GM21717 (cell line): Measurements from ENCODE around the gene TMEM126B.
A peak's percentile ranks its signal among the peaks of the same experiment; 100 is the strongest.
"Not testable (repeated sequence)": the region's sequence is repeated elsewhere in the genome, so short reads cannot be mapped to it uniquely, and the experiment has no call there.

Source experiments
- ATAC-seq: cut with Tn5 transposase; IDR thresholded peaks from one replicate; pipeline ENCODE4 v1.9.1; 2021; ENCODE audit warnings: mild to moderate bottlenecking, moderate library complexity; ENCODE audit not compliant: unreplicated experiment

The TMEM126B gene

DNA sequence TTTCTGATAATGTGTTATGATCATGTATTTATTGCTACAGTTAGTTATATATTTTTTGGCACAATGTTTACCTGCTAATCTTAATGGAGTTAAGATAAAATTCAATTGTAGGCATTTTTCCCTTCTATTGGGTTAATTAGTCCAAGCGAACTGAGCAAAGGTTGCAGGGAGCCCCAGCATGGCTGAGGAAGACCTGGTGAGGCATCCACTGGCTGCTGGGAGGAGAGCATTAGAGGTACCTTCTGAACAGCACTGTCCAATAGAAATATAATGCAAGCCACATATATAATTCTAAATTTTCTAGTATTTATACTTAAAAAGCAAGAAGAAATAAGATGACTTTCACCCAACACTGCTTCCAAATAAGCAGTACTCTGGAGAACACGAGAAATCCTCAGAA lies 18.7 kb downstream of the TMEM126B start:
- ATAC-seq: no peak

DNA sequence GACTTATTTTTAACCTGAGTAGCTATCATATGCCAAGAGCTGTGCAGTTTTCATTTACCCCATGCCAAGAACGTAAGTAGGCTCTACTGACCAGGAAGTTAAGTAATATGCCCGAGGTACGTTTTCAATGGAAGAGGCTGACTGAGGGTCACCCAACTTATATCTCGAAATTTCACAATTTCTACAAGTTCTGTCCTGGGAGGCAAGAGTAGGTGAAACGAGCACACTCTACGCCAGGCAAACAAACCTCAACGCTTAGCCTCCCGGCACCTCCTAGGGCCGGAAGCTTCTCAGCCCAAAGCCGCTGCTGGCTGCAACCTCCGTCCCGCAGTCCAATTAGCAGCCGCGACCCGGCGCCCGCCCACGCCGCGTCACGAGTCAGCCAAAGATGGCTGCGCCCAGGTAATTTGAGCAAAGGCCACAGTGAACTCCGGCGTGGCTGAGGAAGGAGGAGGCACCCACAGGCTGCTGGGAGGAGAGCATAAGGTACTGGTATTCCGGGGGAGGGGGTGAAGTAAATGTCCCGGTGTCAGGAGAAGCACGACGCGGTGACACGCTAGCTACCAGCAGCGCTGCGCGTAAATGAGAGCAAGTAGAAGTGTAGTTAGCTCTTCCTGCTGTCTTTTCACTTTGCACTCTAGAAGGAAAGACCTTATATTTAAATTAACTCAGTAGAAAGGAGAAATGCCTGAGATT lies 19.4 kb downstream of the TMEM126B start, which contains the start of gene TMEM126A:
TSS of gene TMEM126A (plus strand) at position 364 of the 696 bp plus-strand sequence. CDS start 2,289 bp downstream, outside the sequence.
- peak; percentile 99 for ATAC-seq

DNA sequence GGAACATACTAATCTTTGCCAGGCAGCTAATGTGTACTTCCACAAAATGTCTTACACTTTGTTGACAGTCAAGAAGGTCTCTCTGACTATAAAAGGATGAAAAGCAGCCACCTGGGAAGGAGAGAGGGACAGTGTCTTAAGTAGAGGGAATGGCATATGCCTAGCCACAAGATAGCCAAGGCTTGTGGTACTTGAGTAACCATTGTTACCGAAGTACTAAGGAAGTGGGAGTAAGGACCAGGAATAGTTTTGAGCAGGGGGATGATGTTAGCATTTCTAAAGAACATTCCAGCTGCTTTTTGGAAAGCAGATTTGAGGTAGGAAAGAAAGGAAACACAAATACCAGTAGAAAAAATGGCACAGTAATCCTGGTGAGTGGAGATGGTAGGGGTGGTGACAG lies 22.7 kb downstream of the TMEM126B start:
- ATAC-seq: no peak

DNA sequence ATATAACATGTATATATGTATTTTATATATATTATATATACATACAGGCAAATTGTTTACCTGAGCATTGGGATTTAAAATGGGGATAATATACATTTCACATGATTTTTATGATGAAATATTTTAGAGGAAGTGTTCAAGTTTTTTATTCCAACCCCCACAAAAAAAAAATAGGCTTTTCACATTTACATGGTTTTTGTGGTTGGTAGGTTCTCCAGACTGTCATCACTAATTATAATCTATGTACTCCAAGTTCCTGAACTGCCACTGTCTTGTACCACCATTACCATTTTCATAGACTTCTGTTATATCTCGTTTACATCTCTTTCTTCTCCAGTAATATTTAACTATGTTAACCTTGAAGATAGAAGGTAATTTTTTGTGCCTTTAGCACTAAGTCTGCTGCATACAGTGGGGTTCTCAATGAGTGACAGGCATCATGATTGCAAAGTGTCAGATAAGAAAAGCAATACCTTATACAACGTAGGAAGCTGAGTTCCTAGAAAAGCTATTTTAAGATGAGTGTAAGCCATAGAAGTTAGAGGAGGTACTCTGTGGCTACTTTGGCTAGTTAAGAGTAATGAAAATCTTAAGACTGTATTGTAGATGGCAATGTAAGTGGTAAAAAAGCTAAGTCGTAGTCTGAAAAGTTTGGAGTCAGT lies 24.5 kb downstream of the TMEM126B start:
- ATAC-seq: no peak

DNA sequence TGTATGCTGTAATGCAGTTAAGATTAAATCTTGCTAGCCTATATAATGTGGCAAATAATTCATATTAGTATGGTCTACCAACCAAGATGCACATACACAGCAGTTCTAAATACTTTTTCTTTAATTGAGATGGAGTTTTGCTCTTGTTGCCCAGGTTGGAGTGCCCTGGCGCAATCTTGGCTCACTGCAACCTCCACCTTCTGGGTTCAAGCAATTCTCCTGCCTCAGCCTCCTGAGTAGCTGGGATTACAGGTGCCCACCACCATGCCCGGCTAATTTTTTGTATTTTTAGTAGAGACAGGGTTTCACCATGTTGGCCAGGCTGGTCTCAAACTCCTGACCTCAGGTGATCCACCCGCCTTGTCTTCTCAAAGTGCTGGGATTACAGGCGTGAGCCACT lies 25.9 kb downstream of the TMEM126B start:
- ATAC-seq: not testable (repeated sequence)

DNA sequence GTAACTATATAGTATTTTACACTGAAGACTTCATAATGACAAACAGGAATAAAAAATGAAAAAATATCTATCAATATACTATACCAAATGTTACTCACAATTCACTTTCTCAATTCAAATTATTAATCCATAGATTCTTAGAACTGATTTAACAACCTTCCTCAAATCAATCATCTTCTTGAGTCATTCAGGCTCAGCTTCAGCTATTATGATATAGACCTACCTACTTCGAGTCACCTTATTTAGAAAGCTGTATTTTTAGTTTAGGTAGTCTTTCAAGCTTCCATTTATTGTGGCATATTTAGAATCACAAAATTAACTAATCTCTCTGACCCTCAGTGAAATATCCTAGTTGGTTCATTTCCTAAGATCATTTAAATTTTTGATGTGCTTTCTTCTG lies 28.4 kb downstream of the TMEM126B start:
- no peak for ATAC-seq

DNA sequence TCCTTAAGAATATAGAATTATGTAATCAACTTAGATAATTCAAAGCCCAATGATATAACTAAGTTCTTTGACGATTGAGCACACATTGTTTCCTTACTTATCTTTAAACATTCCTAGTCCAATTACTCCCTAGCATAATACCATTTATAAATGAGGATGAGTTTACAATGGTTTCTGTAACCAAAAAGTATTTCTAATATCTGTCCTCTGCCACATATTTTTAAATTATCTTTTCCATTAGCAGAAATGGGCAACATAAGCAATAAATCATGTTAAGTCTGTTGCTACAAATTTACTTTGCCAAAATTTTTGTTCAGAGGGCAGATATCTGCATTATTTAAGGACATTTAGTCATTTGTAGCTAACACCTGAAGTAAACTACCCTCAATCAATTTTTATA lies 29.8 kb downstream of the TMEM126B start:
- ATAC-seq: no peak

DNA sequence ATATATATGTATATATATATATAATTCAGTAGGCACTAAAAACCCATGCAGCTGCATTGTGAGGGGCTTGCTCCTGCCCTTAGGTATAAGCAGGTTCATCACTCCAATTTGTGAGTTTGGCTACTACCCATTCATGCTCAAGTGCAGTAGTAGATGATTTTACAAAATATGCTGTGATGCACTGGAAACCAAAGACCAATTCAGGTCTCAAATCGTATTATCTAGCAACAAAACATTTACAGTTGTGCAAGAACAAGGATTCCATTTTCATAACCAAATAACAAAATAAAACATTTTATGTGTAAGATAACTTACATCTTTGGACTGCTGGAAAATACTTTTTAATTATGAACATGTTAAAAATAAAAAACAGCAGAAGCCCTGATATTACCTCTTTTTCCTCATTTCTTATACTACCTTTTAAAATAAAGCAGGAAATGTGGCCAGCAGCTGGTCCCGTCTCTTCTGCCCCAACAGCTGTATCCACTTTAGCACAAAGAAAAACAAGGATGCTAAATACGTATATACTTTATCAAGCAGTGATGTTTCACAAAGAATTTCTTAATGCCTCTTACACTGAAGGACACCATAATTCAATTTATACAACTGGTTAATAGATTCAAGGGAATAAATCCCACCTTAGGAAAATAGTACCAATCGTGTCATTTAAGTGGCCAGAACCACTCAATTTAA lies 33.7 kb downstream of the TMEM126B start:
- ATAC-seq: no peak

DNA sequence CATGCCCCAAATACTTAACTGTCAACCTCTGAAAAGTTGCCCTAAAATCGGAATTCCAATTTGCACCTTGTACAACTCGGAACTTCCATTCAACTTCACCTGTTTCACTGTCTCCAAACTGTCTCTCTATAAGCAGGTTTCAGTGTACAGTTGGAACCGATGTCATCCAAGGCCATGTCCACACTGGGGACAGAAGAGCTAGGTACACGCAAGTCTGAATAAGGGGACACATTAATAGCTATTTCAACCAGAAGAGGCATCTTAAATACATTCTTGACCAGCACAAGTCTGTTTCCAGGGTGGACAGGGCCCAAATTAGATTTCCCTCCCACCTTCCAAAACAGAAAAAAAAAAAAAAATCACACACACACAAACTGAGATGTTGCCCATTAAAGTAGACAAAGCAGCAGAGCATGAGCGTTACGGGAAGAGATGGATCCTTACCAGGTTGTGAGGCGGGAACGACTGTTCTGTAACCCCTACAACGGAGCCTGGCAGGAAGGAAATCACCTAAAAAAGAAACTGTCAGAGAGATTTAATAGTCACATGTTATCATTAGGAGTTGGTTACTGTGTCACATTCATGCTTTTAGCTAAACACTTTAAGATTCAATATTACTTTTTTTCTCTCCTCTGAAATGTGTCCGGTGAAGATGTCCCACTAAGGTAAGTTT lies 34.8 kb downstream of the TMEM126B start:
- no peak for ATAC-seq

DNA sequence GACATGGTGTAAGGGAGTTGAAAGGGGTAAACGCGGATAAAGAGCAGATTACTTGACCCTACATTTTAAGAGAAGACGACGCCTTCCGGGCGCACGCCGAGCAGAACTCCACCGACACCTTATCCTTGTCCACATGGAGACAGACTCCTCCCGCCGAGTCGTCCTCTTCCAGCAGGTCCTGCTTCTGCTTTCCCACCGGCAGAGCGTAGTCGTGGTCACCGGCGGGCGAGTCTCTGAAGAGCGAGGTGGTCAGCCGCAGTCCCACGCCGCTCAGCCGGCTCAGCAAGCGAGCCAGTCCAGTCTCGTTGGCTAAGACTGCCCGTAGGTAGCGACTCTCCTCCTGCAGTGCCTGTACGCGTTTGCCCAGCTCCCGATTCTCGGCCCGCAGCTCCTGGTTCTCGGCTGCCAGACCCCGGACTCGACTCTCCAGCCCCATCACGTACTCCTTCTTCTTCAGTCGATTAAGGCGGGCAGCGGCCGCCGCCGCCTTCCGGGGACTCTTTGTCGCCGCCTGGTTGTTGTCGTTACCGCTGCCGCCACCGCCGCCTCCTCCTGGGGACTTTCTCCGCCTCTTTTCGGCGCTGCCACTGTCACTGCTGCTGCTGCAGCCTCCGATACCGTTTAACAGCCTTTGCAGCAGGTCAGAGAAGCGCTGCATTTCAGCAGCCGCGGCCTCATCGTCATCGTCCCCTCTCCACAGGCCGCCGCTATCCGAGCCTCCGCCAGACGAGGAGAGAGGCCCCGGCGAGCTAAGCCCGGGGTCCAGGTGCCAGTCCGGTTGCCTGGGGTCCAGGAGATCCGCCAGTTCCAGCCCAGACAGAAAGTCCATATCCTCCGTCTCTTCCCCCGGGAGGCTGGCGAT lies 35.6 kb downstream of the TMEM126B start:
- peak; percentile 73 for ATAC-seq

DNA sequence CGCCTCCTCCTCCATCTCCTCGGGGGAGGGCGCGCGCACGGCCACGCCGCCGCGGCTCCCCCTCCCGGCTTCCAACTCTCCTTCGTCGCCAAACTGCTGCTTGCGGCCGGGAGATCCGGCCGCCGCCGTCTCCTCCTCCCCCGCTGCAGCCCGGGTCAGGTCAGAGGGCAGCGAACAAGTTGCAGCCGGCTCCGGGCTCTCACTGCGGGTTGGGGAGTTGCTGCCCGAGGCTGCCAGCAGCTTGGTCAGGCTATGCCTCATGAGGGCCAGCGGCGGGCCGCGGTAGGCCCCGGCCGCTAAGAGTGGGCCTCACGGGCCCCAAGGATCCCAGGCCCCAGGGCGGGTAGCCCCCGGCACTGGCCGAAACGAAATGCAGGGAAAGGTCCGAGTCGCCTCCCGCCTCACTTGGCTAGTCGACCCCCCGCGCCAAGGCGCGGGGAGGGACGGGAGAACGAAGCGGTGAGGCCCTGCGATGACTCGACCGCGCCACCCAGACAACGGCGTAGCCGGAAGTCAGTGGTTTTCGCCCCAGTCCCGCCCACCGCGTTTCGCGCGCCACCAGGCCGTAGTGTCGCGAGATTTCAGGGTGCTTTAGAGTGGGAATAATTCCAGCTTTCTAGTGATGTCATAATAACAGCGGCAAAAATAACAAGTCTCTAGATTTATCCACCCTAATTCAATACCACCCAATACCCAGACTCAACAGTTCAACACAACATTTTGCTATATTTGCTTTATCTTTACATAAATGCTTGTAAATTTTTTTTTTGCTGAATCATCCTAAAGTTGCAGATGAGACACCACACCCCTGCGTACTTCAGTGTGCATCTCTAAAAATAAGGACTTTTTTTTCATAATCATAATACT lies 36.5 kb downstream of the TMEM126B start, which contains the start of gene CREBZF:
TSS of gene CREBZF (minus strand) at position 515 of the 867 bp plus-strand sequence. CDS start at position 261, 254 bp downstream.
- ATAC-seq: peak; percentile 91

DNA sequence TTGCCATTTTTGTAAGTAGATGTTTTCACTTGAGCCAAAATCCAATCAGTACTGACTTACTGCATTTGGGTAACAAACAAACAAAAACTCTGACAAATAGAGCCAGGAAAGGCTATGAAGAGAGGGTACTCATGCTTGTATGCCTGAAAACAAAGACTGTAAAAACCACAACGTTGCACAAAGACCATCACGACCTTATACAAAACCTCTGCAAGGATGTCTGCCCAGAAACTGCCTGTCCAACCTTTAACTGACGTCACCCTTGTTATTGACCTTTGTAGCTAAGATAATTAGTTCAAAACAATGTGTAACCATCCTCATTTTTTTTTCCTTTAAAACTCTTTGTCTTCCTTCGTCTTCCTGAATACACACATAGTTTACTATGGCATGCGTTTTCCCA lies 37.3 kb downstream of the TMEM126B start:
- no peak for ATAC-seq

DNA sequence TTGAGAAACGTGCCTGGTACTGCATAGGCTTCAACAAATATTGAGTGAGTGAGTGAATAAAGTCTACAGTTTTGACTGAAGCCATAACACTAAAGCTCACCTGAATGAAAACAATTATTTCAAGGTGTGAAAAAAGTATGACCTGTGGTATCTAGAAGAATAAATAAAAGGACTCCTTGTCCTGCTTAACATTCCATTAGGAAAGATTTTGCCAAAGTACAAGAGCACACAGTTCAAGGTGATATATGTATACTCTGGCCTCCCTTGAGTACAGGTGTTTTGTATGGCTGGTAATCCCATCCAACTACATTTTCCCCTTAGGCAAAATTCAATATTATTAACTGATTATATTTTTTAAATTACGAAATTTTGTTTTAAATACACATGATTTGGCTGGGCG lies 38.3 kb downstream of the TMEM126B start:
- ATAC-seq: no peak

DNA sequence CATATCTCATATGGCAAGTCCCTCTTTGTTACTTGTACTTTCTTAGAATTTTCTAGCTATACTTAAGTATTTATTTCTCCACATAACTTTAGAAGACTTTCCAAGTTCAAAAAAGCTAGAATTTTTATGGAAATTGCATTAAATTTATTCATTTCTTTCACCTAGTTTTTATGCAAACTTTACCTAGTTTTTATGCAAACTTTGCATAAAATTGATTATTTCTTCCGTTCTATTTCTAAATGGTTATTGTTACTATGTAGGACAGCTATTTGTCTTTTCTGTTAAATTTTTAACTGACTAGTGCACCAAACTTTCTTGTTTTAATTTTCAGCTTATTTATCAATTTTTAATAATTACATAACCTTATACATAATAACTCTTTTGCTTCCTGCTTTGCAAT lies 39.8 kb downstream of the TMEM126B start:
- no peak for ATAC-seq

DNA sequence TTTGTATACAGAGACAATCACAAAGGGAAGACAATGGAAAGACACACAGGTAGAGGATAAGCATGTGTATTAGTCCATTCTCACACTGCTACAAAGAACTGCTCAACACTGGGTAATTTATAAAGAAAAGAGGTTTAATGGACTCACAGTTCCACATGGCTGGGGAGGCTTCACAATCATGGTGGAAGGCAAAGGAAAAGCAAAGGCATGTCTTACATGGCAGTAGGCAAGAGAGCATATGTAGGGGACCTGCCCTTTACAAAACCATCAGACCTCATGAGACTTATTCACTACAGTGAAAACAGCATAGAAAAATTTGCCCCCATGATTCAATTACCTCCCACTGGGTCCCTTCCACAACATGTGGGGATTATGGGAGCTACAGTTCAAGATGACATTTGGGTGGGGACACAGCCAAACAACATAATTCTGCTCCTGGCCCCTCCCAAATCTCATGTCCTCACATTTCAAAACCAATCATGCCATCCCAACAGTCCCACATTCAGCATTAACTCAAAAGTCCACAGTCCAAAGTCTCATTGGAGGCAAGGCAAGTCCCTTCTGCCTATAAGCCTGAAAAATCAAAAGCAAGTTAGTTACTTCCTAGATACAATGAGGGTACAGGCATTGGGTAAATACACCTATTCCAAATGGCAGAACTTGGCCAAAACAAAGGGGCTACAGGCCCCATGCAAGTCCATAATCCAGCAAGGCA lies 42.7 kb downstream of the TMEM126B start:
- not testable (repeated sequence) for ATAC-seq

DNA sequence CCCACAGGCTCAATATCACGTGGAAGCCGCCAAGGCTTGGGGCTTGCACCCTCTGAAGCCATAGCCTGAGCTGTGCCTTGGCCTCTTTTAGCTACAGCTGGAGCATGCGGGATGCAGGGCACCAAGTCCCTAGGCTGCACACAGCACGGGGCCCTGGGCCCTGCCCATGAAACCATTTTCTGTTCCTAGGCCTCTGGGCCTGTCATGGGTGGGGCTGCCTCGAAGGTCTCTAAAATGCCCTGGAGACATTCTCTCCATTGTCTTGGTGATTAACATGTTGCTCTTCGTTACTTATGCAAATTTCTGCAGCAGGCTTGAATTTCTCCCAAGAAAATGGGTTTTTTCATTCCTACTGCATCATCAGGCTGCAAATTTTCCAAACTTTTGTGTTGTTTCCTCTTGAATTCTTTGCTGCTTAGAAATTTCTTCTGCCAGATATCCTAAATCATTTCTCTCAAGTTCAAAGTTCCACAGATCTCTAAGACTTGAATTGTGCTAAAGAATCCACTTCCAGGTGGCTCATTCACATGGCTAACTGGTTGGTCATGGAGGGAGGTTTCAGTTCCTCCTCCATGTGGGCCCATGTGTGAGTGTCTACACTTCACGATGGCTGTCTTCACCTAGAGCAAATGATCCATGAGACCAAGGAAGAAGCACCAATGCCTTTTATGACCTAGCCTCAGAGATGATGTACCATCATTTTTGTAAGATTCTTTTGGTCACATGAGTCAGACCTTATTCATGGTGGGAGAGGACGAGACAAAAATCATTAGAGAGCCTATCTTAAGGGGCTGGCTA lies 43.9 kb downstream of the TMEM126B start:
- ATAC-seq: no peak

DNA sequence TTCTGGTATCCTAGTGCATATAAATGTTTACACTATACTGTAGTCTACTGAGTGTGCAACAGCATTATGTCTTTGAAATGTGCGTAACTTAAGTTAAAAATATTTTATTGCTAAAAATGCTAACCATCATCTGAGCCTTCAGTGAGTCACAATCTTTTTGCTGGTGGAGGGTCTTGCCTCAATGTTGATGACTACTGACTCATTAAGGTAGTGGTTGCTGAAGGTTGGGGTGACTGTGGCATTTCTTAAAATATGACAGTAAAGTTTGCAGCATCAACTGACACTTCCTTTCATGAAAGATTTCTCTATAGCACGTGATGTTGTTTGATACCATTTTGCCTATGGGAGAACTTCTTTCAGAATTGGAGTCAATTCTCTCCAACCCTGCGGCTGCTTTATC lies 45.0 kb downstream of the TMEM126B start:
- ATAC-seq: no peak

DNA sequence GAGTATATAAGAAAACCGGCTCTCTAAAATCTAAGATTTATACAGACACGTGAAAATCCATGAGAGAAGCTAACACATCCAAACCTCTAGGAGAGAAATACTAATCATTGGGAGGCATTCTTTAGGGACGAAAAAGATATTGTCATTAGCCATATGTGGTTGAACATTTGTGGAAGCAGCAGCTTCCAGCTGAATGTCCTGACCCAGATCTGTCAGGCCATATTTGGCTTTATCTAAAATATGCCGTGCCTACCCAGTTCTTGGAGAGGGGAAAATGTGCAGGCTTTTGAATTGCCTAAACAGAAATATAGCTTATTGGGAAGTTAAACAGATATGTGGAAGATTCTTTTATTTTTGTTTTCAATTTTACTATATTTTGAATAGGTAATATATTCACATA lies 51.2 kb downstream of the TMEM126B start:
- no peak for ATAC-seq
